GM21367 (cell line): ENCODE data around the gene SERINC5.
"Not testable (repeated sequence)": the region's sequence is repeated elsewhere in the genome, so short reads cannot be mapped to it uniquely, and the experiment has no call there.

Experiments used
- ATAC-seq: cut with Tn5 transposase; IDR thresholded peaks from one replicate; pipeline ENCODE4 v1.9.1; 2021; ENCODE audit not compliant: unreplicated experiment

The SERINC5 gene

DNA sequence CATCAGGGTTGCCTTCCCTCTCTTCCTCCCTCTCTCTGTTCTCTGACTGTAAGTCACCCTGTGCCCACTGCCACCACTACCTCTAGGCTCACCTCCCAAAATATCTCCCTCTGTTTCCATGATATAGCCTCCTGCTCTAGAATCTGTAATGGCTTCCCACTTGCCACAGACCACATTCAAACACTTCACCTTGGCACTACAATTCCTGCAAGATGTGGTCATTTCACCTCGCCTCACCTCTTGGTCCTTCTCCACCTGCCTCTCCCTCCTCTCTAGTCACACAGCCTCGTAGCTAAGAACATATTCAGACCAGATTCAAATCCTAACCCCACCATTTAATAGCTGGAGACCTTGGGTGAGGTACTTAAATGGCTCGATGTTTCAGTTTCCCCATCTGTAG lies 56.9 kb downstream of the SERINC5 start:
- no peak for ATAC-seq

DNA sequence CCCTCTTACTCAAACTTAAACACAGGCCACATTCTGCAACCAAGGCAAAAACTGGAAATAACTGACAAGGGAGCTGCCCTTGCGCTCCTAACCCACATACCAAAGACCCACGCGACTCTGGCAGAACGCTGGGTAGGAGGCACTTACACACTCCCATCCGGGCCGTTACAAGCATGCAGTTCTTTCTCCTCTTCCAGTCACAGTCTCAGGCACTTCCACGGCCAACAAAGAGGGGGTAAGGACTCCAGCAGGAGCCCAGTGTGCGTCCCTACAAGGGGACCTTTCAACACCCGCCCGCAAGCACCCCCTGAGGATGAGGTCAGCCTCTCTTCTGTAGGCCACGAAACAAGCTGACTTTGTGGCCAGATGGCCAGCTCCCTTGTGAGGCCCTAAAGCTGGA lies 57.4 kb downstream of the SERINC5 start:
- no peak for ATAC-seq

DNA sequence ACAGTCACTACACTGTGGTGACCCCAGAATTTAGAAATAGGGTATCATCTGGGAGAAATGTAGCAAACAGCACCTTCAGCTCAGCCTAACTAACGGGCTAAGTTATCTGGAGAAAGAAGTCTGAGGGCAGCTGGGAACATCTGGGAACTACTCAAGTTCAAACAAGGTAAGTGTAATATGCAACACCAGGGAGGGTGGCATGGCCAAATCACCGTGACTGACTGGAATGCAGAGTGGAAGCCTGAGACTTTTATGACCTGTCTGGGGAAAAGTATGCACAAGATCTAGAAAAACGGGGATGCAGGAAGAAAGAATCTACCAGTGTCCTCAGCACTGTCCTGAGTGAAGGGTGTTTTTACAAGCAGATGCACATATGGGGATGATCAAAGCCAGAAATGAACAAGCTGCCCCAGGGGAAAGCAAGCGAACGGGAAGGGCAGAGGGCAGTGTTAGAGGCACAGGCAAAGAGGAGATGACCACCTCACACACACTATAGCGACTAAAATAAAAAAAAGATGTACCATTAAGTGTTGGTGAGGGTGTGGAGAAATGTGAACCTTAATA lies 59.9 kb downstream of the SERINC5 start:
- no peak for ATAC-seq

DNA sequence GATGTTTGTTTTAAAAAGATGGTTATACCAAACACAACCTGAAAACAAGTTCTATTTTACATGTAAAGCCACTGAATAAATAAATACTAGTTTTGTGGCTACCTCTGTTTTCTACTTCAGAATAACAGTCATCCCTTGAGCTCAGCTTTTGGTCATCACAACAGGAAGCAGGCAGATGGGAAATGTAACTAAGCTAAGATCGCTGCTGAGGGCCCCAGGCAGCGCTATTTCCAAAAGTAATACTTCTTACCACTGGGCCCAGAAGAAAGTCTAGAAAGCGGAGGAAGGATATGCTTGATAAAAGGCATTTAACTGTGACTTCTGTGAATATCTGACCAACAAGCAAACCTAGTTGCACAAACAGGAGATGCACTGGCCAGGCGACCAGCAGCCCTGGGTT lies 61.4 kb downstream of the SERINC5 start:
- no peak for ATAC-seq

DNA sequence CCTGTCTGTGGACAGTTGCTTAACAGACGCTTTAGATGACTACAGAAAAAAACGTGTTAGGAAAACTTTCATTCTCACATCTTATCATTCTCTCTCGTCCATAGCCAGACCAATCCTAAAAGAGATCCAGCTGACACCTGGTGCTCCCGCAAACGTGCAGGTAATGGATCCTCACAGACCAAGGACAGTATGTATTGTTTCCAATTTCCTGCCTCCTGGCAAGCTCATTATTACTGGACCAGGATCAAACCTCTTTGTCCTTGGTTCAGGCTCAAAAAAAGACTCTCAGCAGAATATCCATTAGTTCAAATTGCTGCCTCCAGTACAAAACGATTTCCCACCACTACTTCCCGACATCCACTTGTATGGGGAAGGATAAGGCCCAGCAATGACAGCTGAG lies 62.4 kb downstream of the SERINC5 start:
- no peak for ATAC-seq

DNA sequence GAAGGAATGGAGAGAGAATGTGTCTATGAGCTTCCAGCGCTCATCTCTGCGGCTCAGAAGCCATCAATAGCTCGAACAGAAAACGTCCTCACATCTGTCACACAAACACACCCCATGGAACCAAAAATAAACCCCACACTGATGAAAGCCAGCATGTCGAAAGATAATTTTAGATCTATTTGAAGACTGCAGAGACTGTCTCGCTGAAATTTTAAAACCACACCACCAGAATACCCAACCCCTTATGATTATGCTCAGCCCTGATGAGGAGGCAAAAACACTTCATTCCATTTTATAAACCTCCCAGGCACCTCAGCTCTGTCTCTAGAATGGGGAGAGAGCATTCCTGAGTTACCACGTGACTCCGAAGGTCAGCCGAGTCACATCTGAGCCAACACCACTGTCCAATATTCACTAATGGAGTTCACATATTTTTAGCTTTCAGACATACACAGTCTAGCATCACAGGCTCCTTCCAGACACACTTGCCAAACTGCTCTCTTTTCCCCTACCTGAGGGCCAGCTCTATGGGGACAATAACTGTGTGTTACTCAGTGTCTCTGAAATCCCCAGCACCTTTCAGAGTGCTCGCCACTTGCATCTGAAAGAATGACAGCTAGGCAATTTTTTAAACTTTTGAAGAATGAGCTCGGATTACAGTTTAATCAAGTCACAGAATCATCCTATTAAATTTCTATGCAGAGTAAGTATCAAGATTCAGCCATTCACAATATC lies 63.2 kb downstream of the SERINC5 start:
- ATAC-seq = no peak

DNA sequence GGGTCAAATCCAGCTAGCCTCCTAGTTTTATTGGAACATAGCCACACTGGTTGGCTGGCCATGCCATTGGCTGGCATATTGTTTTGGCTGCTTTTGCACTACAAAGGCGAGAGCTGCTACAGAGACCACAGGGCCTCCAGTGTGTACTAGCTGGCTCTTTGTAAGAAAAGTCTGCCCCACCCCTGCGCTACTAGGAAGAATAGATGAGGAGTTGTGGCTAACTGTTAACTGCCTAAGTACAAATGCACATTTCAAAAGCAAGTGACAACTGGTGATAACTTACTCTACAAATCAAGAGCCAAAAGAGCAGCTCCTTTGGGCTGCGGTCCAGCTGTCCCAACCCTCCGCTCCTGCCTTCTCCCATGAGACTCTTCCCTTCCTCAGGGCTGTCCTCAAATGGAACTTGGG lies 63.9 kb downstream of the SERINC5 start:
- ATAC-seq = no peak

DNA sequence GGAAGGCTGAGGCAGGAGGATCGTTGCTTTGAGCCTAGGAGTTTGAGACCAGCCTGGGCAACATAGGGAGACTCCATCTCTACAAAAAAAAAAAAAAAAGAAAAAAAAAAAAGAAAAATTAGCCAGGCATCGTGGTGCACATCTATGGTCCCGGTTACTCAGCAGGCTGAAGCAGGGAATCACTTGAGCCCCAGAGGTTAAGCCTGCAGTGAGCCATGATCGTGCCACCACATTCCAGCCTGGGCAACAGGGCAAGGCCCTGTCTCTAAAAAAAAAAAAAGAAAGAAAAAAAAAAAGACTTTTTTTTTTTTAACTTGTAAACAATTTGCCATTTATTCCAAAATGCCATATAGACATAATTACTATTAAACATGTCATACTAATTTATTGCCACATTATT lies 64.5 kb downstream of the SERINC5 start:
- no peak for ATAC-seq

DNA sequence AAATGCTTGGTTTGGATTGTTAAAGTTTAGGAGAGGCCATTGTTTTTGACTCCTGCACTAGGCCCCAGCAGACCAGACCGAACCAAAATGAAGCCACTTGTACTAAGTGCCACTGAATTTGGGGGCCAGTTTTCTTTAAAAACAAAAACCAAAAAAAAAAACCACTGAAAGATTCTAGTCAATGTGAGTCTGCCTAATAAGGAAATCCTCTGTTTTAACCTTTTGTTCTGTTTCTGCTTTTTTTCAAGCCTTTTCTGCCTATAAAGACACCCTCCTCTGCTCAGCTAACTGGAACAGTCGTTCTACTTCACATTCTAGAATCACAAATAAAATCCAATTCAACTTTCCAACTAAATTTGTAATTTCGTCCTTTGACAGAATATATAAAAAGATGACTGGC lies 64.9 kb downstream of the SERINC5 start:
- ATAC-seq = no peak

DNA sequence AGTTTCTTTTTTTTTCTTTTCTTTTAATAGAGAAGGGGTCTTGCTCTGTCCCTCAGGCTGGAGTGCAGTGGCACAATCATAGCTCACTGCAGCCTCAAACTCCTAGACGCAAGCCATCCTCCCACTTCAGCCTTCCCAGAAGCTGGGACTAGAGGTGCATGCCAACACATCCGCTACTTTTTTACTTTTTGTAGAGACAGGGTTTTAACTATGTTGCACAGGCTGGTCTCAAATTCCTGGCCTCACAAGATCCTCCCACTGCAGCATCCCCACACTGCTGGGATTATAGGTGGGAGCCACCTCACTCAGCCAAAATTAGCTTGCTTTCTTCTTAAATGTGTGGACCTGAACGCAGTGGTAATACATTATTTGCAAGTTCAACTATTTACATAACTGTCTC lies 66.1 kb downstream of the SERINC5 start:
- no peak for ATAC-seq

DNA sequence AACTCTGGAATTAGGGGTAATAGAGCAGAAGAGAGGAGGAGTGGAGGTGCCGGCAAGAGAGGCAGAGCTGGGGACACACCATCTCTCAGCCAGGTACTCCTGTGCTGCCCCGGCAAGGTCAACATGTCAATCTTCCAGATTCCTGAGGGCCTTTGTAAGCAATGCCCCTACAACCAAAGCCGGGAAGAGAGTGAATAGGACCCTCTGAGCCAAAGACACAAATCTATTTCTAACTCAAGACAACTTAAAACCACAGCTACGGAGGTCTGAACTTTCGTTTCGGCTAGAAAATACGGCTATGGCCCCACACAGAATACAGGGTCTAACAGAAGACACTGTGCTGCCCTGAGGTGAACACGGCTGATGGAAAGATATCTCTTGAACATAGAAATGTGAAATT lies 66.6 kb downstream of the SERINC5 start:
- no peak for ATAC-seq

DNA sequence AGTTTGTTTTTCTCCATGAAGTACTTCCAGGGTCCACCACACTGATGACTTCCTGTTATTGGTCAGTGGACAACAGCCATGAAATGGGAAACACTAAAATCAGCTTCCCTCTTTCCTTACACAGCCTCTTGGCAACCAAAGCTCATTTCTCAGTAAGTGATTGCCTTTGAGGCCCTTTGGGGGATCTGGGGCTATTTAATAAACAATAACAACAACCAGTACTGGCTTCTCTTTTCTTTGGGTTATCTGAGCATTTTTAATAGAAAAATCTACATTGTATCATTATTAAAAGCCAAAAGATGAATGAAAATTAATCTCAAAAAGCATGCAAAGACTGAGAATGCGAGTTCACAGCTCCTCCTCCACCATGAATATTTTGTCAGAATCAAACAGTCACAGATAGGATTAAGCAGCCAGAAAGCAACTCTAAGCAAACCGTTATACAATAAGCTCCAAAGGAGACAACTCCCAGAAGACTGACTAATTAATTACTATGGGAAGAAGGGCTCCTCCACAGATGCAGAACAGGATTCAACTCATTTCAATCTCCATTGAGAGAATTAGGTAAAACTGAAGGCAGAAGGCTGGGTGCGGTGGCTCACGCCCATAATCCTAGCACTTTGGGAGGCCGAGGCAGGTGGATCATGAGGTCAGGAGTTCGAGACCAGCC lies 68.3 kb downstream of the SERINC5 start:
- ATAC-seq = no peak

DNA sequence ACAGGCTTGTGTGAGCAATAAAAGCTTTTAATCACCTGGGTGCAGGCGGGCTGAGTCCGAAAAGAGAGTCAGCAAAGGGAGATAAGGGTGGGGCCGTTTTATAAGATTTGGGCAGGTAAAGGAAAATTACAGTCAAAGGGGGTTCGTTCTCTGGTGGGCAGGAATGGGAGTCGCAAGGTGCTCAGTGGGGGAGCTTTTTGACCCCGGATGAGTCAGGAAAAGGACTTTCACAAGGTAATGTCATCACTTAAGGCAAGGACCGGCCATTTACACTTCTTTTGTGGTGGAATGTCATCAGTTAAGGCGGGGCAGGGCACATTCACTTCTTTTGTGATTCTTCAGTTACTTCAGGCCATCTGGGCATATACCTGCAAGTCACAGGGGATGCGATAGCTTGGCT lies 70.3 kb downstream of the SERINC5 start:
- ATAC-seq = not testable (repeated sequence)

DNA sequence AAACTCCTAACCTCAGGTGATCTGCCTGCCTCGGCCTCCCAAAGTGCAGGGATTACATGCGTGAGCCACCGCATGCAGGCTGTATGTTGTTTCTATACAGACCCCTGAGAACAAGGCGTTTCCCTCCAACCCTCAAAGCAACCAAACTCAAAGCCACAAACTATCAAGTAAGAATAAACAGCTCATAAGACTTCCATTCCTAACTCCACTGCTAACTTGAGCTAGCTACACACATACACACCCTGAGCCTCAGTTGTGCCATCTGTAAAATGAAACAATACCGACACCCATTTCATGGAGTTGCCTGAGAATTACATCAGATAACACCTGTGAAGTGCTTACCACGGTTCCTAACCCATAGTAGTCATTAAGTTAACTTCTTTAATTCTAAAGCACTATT lies 70.8 kb downstream of the SERINC5 start:
- no peak for ATAC-seq

DNA sequence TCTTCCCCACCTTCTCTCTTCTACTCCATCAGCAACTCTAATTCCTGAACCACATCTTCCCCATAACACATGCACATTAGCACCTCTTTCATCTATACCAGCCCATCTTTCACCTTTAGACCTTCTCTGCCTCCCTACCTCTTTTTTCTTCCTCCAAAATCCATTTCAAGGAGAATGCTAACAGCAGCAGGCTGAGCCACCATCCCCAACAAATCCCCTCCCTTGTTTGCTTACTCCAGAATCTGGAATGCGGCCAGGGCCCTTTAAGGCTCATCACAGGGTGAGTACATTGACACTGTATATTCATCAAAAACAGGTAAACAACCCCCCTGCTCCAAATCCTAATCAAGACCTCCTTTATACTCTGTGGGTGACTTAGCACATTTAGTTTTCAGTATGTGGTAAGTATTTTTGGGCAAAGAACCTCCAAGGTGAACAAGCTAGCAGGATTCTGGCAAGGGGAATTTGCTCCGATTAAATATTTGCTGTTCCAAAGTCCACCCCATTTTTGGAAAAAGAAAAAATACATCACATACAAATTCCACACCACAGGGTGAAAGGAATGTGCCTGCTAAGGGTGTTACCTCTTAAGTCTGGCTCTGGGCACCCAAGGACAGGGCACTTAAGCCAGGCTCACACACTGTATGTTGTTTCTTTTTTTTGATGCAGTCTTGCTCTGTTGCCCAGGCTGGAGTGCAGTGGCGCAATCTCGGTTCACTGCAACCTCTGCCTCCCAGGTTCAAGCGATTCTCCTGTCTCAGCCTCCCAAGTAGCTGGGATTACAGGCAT lies 71.4 kb downstream of the SERINC5 start:
- no peak for ATAC-seq

DNA sequence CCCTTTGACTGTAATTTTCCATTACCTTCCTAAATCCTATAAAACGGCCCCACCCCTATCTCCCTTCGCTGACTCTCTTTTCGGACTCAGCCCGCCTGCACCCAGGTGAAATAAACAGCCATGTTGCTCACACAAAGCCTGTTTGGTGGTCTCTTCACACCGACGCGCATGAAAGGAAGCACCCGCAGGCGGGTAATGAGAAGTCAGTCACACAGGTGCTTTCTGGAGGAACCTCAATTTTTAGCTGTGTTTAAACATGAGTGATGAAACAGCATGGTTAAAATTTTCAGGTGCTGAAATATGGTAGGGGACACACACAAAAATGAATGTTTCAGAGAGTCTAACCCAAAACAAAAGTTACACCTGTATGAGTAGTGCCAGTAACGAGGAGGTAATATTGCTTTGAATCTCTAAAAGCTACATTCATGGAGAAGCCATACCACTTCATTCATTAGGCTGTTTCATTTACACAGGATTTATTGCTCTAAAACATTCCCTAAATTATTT lies 72.1 kb downstream of the SERINC5 start:
- not testable (repeated sequence) for ATAC-seq

DNA sequence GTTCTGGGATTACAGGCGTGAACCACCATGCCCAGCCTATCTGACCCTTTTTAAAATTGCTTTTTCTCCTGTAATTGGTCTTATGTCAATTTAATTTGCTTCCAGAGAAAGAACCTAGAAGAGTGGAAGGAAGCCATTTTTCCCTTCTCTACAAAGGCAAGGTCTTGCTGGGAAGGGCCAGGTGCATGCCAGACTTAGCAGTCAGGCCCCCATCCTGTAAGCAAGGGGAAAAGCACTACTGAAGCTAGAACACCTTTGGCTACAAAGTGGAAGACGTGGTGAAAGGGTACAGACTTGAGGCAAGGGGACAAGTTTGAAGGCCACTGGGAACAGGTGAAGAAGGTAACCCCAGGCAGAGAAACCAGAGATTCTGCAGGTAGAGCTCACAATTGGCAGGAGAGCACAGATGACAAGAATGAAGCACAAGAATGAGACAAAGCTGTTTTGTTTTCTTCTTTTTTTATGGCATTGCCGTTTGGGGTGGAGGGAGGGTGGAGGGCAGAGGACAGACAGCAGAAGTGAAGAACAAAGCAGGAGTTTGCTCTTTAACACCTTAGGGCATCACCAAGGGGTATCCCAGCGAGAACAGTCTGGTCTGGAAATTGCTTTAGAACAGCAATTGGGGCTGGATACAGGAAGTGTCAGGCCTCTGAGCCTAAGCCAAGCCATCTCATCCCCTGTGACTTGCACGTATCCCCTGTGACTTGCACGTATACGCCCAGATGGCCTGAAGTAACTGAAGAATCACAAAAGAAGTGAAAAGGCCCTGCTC lies 72.9 kb downstream of the SERINC5 start:
- ATAC-seq = no peak

DNA sequence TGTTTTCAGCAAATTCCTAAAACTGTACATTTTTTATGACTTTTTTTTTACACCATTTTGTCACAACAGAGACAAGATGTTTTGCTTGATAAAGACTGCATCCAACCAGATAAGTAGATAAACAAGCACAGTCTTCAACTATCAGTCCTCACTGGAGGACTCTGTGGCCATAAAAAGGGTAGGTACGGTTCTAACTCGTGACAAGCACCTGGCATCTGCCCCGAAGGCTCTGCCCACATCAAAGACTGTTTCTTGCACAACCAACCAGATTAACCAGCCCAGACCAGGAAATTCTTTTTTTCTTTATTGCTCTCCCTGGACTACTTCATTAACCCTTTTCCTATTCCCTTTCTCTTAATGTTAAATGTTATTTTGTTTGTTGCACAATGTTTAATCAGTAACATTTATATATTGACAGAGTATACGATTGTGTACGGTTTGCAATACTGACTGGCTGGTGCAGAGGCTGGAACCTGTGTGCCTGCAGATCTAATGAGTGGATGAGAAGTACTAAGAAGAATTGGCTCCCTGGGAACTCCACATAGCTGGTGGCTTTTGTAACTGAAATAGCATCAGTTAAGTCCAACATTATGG lies 74.1 kb downstream of the SERINC5 start:
- no peak for ATAC-seq

DNA sequence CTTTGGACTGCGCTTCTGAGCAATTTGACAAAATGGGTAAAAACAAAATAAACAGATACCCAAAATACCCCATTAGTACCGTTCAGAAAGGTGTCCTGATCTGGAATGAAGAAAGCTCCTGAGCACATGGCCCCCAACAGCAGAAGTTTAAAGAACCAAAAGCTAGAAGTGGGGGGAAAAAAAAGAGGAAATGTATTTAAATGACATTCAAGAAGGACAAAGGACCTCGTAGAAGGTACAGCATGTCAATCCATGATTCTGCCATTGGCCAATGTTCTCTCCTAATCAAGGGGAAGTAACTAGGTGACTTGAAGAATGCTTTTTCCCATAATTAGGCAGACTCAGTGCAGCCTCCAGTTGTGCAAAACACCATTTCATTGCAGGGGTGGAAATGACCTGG lies 78.6 kb downstream of the SERINC5 start:
- ATAC-seq = no peak

DNA sequence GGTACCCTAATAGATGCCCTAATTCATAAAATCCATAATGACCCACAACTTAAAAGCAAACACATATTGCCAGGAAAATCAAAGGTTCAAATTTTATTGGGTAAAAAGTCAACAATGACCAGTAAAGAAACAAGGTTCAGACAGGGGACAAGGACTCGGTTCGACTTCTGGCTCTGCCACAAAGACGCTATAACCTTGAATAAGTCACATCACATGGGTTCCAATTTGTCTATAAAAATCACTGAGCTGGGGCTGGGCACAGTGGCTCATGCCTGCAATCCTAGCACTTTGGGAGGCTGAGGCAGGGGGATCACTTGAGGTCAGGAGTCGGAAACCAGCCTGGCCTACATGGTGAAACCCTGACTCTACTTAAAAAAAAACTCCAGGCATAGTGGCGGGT lies 80.5 kb downstream of the SERINC5 start:
- no peak for ATAC-seq
